Femur (tissue), 1 donor: Measurements from ENCODE around the gene MKI67.

Experiments used
- DNase-seq: peaks from one replicate; pipeline ENCODE4 v3.0.0-alpha.2; 2017

MKI67 gene

GRCh38 chr10:128063736-128064107, 62.5 kb downstream of the MKI67 start:
- DNase-seq: peak; percentile 23

DNA sequence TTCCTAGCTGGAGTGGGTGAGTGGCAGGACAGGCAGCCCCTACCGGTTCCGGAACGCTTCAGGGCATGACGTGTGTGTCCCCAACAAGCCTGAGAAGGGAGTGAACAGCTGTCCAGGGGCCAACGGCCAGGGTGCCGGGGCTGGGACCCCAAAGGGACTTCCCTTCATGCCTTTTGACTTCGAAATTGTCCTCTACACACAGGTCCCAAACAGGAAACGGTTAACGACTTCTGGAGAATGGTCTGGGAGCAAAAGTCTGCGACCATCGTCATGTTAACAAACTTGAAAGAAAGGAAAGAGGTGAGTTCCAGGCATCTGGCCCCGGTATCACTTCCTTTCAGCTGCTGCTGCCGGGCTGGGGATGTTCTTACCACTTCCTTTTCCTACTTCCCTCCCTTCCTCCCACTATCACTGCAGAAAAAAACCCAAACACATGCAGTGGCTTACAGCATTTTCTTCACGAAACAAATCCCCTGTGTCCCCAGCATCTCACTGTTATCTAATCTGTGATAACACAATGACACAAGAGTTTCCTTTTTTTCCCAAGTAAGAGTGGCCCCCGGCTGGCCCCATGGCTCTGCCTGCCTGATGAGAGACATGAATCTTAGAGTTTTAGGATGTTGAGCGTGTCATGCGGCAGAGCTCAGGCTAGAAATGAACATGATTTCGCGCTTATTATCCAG, 63.2 kb downstream of the MKI67 start:
- DNase-seq: peak; percentile 60

GRCh38 chr10:128062331-128062880, 63.8 kb downstream of the MKI67 start:
- peak; percentile 55 for DNase-seq

- DNase-seq: no peak
These were observed 64.6 kb downstream of the MKI67 start for GRCh38 chr10:128061306-128062300.

GRCh38 chr10:128060341-128061250, 65.6 kb downstream of the MKI67 start:
- peak; percentile 12 for DNase-seq

DNA sequence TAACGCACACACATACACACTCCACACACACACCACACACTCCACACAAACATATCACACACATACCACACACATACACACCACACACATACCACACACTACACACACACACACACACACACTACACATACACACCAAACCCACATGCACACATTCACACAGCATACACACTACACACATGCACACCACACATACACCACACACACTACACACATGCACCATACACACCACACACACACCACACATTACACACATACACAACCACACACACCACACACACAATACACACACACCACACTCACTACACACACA, 66.3 kb downstream of the MKI67 start:
- no peak for DNase-seq

DNA sequence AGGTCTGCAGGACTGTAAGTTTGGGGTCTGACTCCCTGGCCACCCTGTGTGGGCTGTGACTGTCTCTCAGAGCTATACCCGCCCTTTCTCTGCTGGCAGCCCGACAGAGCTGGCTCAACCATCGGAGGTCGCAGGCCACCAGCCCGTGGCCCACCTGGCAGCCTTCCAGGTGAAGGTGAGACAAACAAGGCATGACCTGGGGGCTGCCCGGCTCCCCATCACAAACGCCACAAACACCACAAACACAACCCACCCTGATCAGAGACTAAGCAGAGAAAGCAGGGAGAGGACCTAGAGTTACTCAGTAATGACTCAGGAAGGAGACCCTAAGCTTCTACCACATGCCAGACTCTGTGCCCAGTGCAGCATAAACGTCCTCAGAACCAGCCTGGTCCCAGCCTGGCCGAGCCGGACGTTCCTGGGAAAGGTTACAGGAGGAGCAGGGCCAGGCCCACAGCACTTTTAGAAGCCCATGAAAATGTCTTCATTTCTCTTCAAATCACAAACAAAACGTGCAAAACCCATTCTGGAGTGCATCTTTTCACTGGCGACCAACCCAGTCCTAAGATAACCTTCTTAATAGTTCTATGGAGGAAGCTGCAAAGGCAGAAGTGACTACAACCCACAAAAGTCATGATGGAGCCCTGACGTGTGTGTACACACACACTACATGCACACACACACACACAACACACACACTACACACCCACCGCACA, 66.8 kb downstream of the MKI67 start:
- DNase-seq: peak; percentile 21

DNA sequence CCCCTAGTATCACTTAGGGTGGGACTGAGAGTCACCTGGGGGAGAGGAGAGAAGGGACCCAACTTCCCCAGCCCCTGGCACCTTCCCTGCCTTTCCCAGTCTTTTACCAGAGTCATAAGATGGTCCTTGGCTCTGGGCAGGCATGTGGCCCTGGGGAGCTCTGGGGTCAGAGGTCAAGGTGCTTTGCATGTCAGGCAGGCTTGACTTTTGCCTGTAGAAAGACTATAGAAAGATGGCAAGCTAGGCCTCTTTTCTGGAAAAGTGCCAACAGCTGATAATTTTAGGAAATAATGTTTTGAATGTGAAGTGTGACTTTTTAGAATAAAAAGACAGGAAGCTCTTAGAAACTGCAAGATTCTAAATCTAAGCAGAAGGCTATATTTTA, 67.5 kb downstream of the MKI67 start:
- peak; percentile 13 for DNase-seq

DNA sequence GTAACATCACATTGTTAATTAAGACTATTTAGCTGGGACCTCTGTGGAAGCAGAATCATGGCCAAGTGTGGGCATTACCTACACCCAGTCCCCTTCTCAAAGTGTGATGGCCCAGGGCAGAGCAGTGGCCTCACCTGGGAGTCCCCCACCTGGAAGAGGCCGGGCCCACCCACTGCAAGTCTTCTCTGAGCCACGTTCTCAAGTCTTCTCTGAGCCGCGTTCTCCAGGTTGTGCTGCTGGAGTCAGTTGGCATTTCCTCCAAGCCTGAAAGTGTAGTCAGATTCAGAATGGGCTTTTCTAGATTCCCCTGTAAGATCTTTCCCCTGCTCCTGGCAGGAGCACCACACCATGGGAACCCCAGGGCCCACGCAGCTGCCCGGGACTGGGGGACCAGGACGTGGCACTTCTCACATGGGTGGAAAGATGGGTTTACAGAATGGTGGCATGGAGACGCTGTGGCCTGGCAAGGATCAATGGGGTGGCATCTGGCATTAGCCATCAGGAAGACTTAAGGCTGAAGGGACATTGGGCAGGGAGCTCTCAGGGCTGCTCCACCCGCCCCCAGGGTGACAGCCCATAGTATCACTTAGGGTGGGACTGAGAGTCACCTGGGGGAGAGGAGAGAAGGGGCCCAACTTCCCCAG, 68.0 kb downstream of the MKI67 start:
- DNase-seq: peak; percentile 7

- no peak for DNase-seq
These were observed 69.7 kb downstream of the MKI67 start for GRCh38 chr10:128056303-128057050.

- DNase-seq: no peak
These were observed 71.0 kb downstream of the MKI67 start for GRCh38 chr10:128055061-128055868.

DNA sequence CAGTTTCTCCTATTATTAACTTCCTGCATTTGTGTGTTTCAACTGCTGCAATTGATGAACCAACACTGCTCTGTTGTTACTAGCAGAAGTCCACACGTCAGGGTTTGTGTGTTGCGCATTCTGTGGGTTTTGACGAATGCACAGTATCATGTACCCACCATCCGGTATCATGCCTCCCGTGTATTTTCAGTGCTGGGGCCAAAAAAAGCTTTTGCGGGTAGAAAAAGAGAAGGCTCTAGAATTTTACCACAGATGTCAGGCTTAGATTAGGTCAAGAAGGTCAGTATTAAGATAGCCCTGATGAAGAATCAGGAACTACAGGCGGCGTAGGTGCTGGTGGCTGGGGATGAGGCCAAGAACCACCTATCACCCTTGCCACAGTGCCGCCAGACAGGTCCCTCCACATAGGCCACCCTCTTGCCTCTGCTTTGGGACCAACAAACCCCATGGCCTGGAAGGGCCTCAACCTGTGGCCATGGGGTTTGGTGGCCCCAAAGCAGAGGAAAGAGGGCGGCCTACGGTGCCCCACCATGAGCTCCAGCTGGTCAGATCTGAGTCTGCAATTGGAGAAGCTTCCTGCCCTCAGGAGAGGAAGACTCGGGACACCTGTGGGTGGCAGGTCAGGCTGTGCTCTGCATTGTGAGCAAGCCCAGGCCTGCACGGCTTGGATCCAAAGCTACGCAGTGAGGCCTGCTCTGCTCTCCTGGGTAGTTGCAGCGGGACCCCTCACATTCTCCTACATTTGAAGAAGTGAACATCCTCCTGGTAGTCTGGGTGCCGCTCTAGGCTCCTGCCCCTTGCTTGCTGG, 71.9 kb downstream of the MKI67 start:
- DNase-seq: peak; percentile 50

DNA sequence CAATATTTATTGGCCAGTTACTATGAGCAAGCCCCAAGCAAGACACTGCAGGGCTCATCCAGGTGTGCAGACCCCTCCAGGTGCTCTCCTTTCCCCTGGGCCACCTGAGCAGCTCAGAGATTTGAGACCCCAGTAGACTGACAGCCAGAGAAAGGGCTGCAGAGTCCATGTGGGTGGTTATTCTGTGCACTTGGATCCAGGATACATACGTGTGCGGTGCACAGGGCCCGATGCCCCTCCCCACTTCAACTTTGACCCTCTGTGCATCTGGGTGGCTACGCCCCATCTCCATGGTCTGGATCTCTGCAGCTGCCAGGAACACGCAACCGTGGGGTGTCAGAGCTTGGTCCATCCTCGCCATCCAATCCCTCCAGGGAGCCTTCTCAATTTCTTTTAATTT, 72.9 kb downstream of the MKI67 start:
- DNase-seq: peak; percentile 9

GRCh38 chr10:128052696-128053095, 73.5 kb downstream of the MKI67 start:
- DNase-seq: no peak

GRCh38 chr10:128051548-128051947, 74.7 kb downstream of the MKI67 start:
- no peak for DNase-seq

DNA sequence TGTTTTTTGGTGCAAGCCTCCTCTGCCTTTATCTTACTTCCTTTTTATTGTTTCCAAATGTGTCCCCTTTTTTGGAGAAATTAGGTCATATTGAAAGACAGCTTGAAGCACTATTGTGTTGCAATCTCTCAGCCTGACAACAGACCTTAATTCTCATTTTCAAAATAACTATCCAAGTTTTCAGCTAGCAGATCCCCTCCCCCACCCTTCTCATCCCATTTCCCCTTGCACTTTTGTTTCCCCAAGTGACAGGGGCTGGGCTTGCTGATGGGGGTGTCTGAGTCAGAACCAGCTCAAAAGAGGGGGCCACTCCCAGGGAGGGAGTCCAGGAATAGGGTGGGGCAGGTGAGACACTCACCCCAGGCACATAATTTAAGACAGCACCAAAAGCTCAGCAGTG, 75.3 kb downstream of the MKI67 start:
- DNase-seq: no peak

- no peak for DNase-seq
These were observed 76.1 kb downstream of the MKI67 start for GRCh38 chr10:128050121-128050516.

DNA sequence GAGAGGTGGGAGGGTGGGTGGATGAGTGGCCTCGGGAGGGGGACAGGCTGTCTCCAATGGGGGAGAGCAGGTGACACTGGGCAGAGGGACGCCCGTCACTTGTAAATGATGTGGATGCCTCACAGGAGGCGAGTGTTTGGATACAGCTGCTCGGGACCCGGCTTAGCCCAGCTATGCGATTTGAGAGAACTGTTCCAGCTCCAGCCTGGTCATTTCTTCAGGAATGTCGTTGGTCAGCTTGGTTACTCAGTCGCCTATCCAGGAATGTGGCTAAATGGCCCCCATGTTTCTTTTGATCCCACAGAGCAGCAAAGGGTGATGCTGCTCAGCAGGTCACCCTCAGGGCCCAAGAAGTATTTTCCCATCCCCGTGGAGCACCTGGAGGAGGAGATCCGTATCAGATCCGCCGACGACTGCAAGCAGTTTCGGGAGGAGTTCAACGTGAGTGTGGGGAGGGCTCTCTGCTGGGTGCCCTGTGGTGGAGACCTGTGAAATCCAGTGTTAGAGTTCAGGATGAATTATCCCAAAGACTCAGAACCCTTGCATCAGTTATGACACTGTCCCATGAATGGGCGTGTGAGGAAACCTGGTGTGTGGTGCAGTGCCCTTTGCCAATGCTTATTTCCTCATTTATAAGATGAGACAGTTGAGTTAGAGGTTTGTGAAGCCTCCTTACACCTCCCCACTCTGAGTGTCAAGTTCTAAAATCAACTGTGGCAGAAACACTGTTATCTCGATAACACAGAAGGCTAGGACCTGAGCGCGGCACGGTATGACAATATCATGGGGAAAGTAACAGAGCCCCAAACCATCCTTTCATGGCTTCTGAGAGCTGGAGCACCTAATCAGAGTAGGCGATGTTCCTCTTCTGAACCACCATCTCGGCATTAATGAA, 76.8 kb downstream of the MKI67 start:
- DNase-seq: no peak
